H9 (cell line): ENCODE measurements around the gene RNF31. TPM values are rescaled to one million over a fixed set of nuclear protein-coding genes. Genes with fewer than 3 reads are reported as not detected.

Experiments used
- DNase-seq: peaks from one replicate; pipeline ENCODE4 v3.0.0-alpha.2; 2017
- H2AFZ ChIP-seq: one replicate; pipeline ENCODE4 v1.6.1; 2013; ENCODE audit warnings: mild to moderate bottlenecking, low read length, control low read depth, moderate library complexity
- H2AK5ac ChIP-seq: 2 replicates; pipeline ENCODE4 v1.6.1; 2013; ENCODE audit warnings: low read length, control low read depth, mixed read lengths; ENCODE audit not compliant: insufficient read length
- H2BK120ac ChIP-seq: one replicate; pipeline ENCODE4 v1.6.1; 2013; ENCODE audit warnings: low read depth, mild to moderate bottlenecking, low read length, control low read depth, inconsistent platforms; ENCODE audit not compliant: poor library complexity, severe bottlenecking
- H2BK12ac ChIP-seq: 2 replicates; pipeline ENCODE4 v1.6.1; 2013; ENCODE audit warnings: low read length, control low read depth, mixed read lengths, low read depth; ENCODE audit not compliant: insufficient read length
- H2BK15ac ChIP-seq: 2 replicates; pipeline ENCODE4 v1.6.1; 2013; ENCODE audit warnings: low read depth, low read length, control low read depth
- H2BK20ac ChIP-seq: one replicate; pipeline ENCODE4 v1.6.1; 2013; ENCODE audit warnings: low read depth, mild to moderate bottlenecking, low read length, control low read depth, inconsistent platforms; ENCODE audit not compliant: poor library complexity, severe bottlenecking
- H2BK5ac ChIP-seq: 2 replicates; pipeline ENCODE4 v1.6.1; 2013; ENCODE audit warnings: low read length, control low read depth, mixed read lengths; ENCODE audit not compliant: insufficient read length
- H3K14ac ChIP-seq: 2 replicates; pipeline ENCODE4 v1.6.1; 2013; ENCODE audit warnings: low read length, control low read depth; ENCODE audit not compliant: insufficient read depth
- H3K18ac ChIP-seq: 2 replicates; pipeline ENCODE4 v1.6.1; 2013; ENCODE audit warnings: low read depth, mild to moderate bottlenecking, mixed read lengths, low read length, control low read depth; ENCODE audit not compliant: insufficient read length
- H3K23ac ChIP-seq: 2 replicates; pipeline ENCODE4 v1.6.1; 2013; ENCODE audit warnings: low read length, control low read depth, mixed read lengths, low read depth; ENCODE audit not compliant: insufficient read length
- H3K23me2 ChIP-seq: 2 replicates; pipeline ENCODE4 v1.6.1; 2013; ENCODE audit warnings: low read depth, mild to moderate bottlenecking, mixed read lengths, low read length, control low read depth; ENCODE audit not compliant: insufficient read length, poor library complexity, severe bottlenecking
- H3K27ac ChIP-seq: 2 replicates; pipeline ENCODE4 v1.5.1; 2013; ENCODE audit warnings: low read length, control low read depth, mixed read lengths, low read depth; ENCODE audit not compliant: insufficient read length
- H3K27me3 ChIP-seq: 2 replicates; pipeline ENCODE4 v1.6.1; 2013; ENCODE audit warnings: low read length, control low read depth, inconsistent platforms; ENCODE audit not compliant: insufficient read depth
- H3K4ac ChIP-seq: 2 replicates; pipeline ENCODE4 v1.6.1; 2013; ENCODE audit warnings: low read depth, mild to moderate bottlenecking, control low read depth, inconsistent platforms, low read length, moderate library complexity
- H3K4me1 ChIP-seq: 2 replicates; pipeline ENCODE4 v1.6.1; 2013; ENCODE audit warnings: low read length, control low read depth, inconsistent platforms; ENCODE audit not compliant: insufficient read depth
- H3K4me2 ChIP-seq: 2 replicates; pipeline ENCODE4 v1.6.1; 2013; ENCODE audit warnings: low read length, control low read depth, mixed read lengths; ENCODE audit not compliant: insufficient read length, insufficient read depth
- H3K56ac ChIP-seq: 2 replicates; pipeline ENCODE4 v1.6.1; 2013; ENCODE audit warnings: low read depth, mild to moderate bottlenecking, mixed read lengths, low read length, control low read depth; ENCODE audit not compliant: insufficient read length
- H3K79me1 ChIP-seq: 2 replicates; pipeline ENCODE4 v1.6.1; 2013; ENCODE audit warnings: low read depth, mild to moderate bottlenecking, moderate library complexity, low read length, control low read depth, inconsistent platforms; ENCODE audit not compliant: insufficient read depth, poor library complexity, severe bottlenecking
- H3K79me2 ChIP-seq: 2 replicates; pipeline ENCODE4 v1.6.1; 2013; ENCODE audit warnings: low read length, control low read depth, inconsistent platforms; ENCODE audit not compliant: insufficient read depth
- H3K9ac ChIP-seq: 2 replicates; pipeline ENCODE4 v1.6.1; 2013; ENCODE audit warnings: low read length, control low read depth, mixed read lengths; ENCODE audit not compliant: insufficient read length; ENCODE audit errors: extremely low read depth
- H3K9me3 ChIP-seq: one replicate; pipeline ENCODE4 v1.6.1; 2013; ENCODE audit warnings: low read depth, low read length, inconsistent platforms; ENCODE audit not compliant: control insufficient read depth
- H3T11ph ChIP-seq: one replicate; pipeline ENCODE4 v1.6.1; 2013; ENCODE audit warnings: mild to moderate bottlenecking, low read length, control low read depth, inconsistent platforms
- H4K20me1 ChIP-seq: one replicate; pipeline ENCODE4 v1.6.1; 2013; ENCODE audit not compliant: control insufficient read depth, insufficient read length, insufficient read depth
- H4K5ac ChIP-seq: 2 replicates; pipeline ENCODE4 v1.6.1; 2013; ENCODE audit warnings: low read depth, mild to moderate bottlenecking, mixed read lengths, low read length, control low read depth; ENCODE audit not compliant: insufficient read length
- H4K8ac ChIP-seq: replicated peaks from 2 replicates; pipeline ENCODE4 v1.6.1; 2013; ENCODE audit warnings: low read length, control low read depth, mixed read lengths, low read depth; ENCODE audit not compliant: insufficient read length
- H4K91ac ChIP-seq: 2 replicates; pipeline ENCODE4 v1.6.1; 2013; ENCODE audit warnings: low read depth, mild to moderate bottlenecking, moderate library complexity, mixed read lengths, low read length, control low read depth; ENCODE audit not compliant: insufficient read length
- H3K27ac Mint-ChIP-seq, 3 experiments: 2 replicates in 2 of 3; 3 replicates in 1 of 3; pipeline ENCODE4 v1.8.0; 2020 to 2021; ENCODE audit warnings: mixed read lengths in 3 of 3, mild to moderate bottlenecking in 1 of 3, moderate library complexity in 1 of 3
- H3K27me3 Mint-ChIP-seq: 2 replicates; pipeline ENCODE4 v1.8.0; 2021; ENCODE audit warnings: low read depth, mild to moderate bottlenecking, moderate library complexity, mixed read lengths
- H3K36me3 Mint-ChIP-seq, 3 experiments: 2 replicates in 2 of 3; 3 replicates in 1 of 3; pipeline ENCODE4 v1.8.0; 2020 to 2021; ENCODE audit warnings: low read depth in 3 of 3, mixed read lengths in 3 of 3; ENCODE audit not compliant: insufficient read depth in 1 of 3
- H3K4me1 Mint-ChIP-seq, 2 experiments: 2 replicates each; pipeline ENCODE4 v1.8.0; 2020; ENCODE audit warnings: mixed read lengths in 2 of 2
- H3K4me3 Mint-ChIP-seq, 2 experiments: 2 replicates in 1 of 2; 3 replicates in 1 of 2; pipeline ENCODE4 v1.8.0; 2020 to 2021; ENCODE audit warnings: mild to moderate bottlenecking in 2 of 2, mixed read lengths in 2 of 2, moderate library complexity in 1 of 2
- H3K9me3 Mint-ChIP-seq, 2 experiments: 2 replicates in 1 of 2; 3 replicates in 1 of 2; pipeline ENCODE4 v1.8.0; 2020; ENCODE audit warnings: mild to moderate bottlenecking in 2 of 2, mixed read lengths in 2 of 2, moderate library complexity in 1 of 2
- CTCF ChIP-seq: fragments of 200-600 bp; sonication (generic); conservative IDR thresholded peaks from 3 replicates; pipeline ENCODE4 v1.8.0; 2021; ENCODE audit warnings: antibody characterized with exemption, mild to moderate bottlenecking
- WGBS: extraction: QIAGEN DNeasy Blood & Tissue Kit; methylation state at CpG from one replicate; pipeline ENCODE4 v1.1.7; 2013; ENCODE audit warnings: missing lambda C conversion rate, low lambda C conversion rate, mixed read lengths; ENCODE audit not compliant: insufficient read length; ENCODE audit errors: extremely low coverage; 5-methylcytosine and 5-hydroxymethylcytosine counted together
- total RNA-seq: library from RNA; stranded (reverse); gene quantifications from 2 replicates; pipeline ENCODE4 v1.2.1, GENCODE V29; 2021

The RNF31 gene
- total RNA-seq, 1 experiment from 2014 or later: 87.3 TPM

GRCh38 chr14:24167469-24168114 lies 20.3 kb downstream of the RNF31 start:
- no peak overlapping the region for H3T11ph ChIP-seq
- no peak overlapping the region for H4K5ac ChIP-seq
- H3K9ac ChIP-seq: no peak overlapping the region
- H3K9me3 Mint-ChIP-seq: no peaks in the 10 kb centered on the region; a peak in 1 of 5 replicates
- H3K4me3 Mint-ChIP-seq: no peak overlapping the region; a peak in 1 of 5 replicates
- H2AK5ac ChIP-seq: no peak overlapping the region
- H3K4ac ChIP-seq: no peak overlapping the region
- H3K27me3 ChIP-seq: no peaks in the 10 kb centered on the region
- H4K20me1 ChIP-seq: no peaks in the 10 kb centered on the region
- H3K4me2 ChIP-seq: no peak overlapping the region
- peaks cover 8% of the 10 kb centered on the region for H3K23me2 ChIP-seq
- H3K4me1 ChIP-seq: no peaks in the 10 kb centered on the region
- H2BK5ac ChIP-seq: no peak overlapping the region
- no peak for TF ChIP-seq CTCF
- no peaks in the 10 kb centered on the region for H3K9me3 ChIP-seq
- no peak overlapping the region for H2BK12ac ChIP-seq
- H3K79me2 ChIP-seq: no peaks in the 10 kb centered on the region
- H3K79me1 ChIP-seq: no peaks in the 10 kb centered on the region
- no peak overlapping the region for H2BK20ac ChIP-seq
- H3K27ac ChIP-seq: no peak overlapping the region
- H3K56ac ChIP-seq: no peak overlapping the region
- no peak overlapping the region for H4K91ac ChIP-seq
- no CpG with 5 or more reads among the region's 3 CpGs for WGBS
- H3K18ac ChIP-seq: no peak overlapping the region
- no peak for DNase-seq
- no peak overlapping the region; a peak in 2 of 7 replicates for H3K27ac Mint-ChIP-seq
- H2BK15ac ChIP-seq: no peak overlapping the region
- H2BK120ac ChIP-seq: no peak overlapping the region
- no peak overlapping the region for H4K8ac ChIP-seq
- peaks cover 5 to 7% of the 10 kb centered on the region in 2 experiments; a peak in 3 of 4 replicates for H3K4me1 Mint-ChIP-seq
- H3K36me3 Mint-ChIP-seq: peaks cover 4 to 37% (median 19%) of the 10 kb centered on the region in 3 experiments
- no peak overlapping the region for H3K23ac ChIP-seq
- H2AFZ ChIP-seq: no peak overlapping the region
- H3K14ac ChIP-seq: no peak overlapping the region
- H3K27me3 Mint-ChIP-seq: no peaks in the 10 kb centered on the region; the same call in 1 of the 2 replicates
